Neural crest cell (in vitro differentiated cells): ENCODE data around the gene CRABP1. TPM values are rescaled to one million over a fixed set of nuclear protein-coding genes. Genes with fewer than 3 reads are reported as not detected.

Experiments used
- DNase-seq: peaks from one replicate; pipeline ENCODE4 v3.0.0; 2021; ENCODE audit warnings: low read depth, mixed read lengths, low spot score
- H3K27ac Mint-ChIP-seq: one replicate; pipeline ENCODE4 v1.8.0; 2021; ENCODE audit warnings: mild to moderate bottlenecking, mixed read lengths; ENCODE audit not compliant: unreplicated experiment
- H3K27me3 Mint-ChIP-seq: 2 replicates; pipeline ENCODE4 v1.8.0; 2021; ENCODE audit warnings: low read depth, mild to moderate bottlenecking, mixed read lengths
- H3K36me3 Mint-ChIP-seq: 2 replicates; pipeline ENCODE4 v1.8.0; 2021; ENCODE audit warnings: low read depth, mild to moderate bottlenecking, mixed read lengths
- H3K4me1 Mint-ChIP-seq: 2 replicates; pipeline ENCODE4 v1.8.0; 2021; ENCODE audit warnings: mixed read lengths
- H3K4me3 Mint-ChIP-seq: one replicate; pipeline ENCODE4 v1.8.0; 2021; ENCODE audit warnings: mild to moderate bottlenecking, mixed read lengths
- H3K9me3 Mint-ChIP-seq: 2 replicates; pipeline ENCODE4 v1.8.0; 2021; ENCODE audit warnings: mixed read lengths
- CTCF ChIP-seq: fragments of 200-600 bp; sonication (generic); conservative IDR thresholded peaks from 2 replicates; pipeline ENCODE4 v1.5.0; 2021; ENCODE audit warnings: antibody characterized with exemption, mild to moderate bottlenecking
- total RNA-seq: library from RNA; stranded (reverse); gene quantifications from 2 replicates; pipeline ENCODE4 v1.2.1, GENCODE V29; 2021

CRABP1 gene
- total RNA-seq, 1 donor from 2014 or later = 803 TPM

DNA sequence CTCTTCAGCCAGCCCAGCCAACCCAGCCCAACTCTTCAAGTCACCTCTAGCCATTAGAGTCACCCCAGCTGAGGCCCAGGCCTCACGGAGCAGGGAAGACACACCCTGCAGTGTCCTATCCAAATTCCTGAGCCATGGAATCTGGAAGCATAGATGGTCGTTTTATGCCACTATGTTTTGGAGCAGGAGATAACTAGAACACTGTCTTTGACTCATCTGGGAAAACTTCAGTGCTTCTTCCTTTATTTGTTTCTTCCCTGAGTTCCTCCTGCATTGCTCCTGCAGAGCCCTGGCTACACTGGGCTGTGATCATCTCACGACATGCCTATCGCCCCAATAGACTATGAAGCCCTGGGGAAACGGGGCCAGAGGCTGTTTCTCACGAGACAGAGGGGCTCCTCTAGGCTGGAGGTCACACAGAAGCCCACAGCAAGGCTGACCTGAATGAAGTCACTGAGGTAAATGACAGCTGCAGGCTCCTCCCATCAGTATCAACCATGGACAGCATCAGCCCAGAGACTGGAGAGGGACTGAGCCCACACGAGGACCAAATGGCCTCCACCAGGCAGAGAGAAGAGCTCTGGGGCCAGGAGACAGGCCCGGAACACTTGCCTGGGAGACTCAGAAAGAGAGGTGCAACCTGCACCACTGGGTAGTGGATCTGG lies 22.7 kb downstream of the CRABP1 start:
- no peaks in the 10 kb centered on the region for H3K27me3 Mint-ChIP-seq
- no peak for TF ChIP-seq CTCF
- H3K4me3 Mint-ChIP-seq = no peak overlapping the region
- no peaks in the 10 kb centered on the region for H3K9me3 Mint-ChIP-seq
- H3K4me1 Mint-ChIP-seq = peaks cover 5% of the 10 kb centered on the region
- H3K36me3 Mint-ChIP-seq = no peaks in the 10 kb centered on the region
- no peak overlapping the region for H3K27ac Mint-ChIP-seq
- DNase-seq = no peak

DNA sequence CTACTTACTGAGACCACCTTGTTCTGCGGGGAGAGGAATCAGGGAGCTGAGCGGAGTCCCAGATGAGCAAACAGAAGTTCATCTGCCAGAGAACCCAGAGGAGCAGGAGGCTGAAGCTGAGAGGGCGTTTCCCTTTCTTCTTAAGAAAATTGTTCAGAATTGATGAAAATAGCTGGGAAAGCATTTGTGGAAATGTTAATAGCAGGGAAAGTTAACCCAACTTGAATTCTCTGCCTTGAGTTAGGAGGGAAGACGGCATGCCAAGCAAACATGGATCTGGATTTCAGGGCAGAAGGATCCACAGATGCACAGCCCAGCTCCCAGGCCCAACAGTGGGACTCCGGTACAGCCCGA lies 23.2 kb downstream of the CRABP1 start:
- Mint-ChIP-seq H3K36me3 (no peaks in the 10 kb centered on the region), H3K9me3 (no peaks in the 10 kb centered on the region), H3K27me3 (no peaks in the 10 kb centered on the region), H3K4me1 (peaks cover 4% of the 10 kb centered on the region), H3K27ac (no peak overlapping the region), H3K4me3 (no peak overlapping the region)
- DNase-seq = no peak
- TF ChIP-seq CTCF = no peak

- Mint-ChIP-seq H3K27ac (no peak overlapping the region), H3K9me3 (no peaks in the 10 kb centered on the region), H3K27me3 (no peaks in the 10 kb centered on the region), H3K4me1 (peaks cover 9% of the 10 kb centered on the region), H3K36me3 (no peaks in the 10 kb centered on the region), H3K4me3 (no peak overlapping the region)
- DNase-seq = no peak
- TF ChIP-seq CTCF = no peak
Observed at GRCh38 chr15:78364233-78364632, 24.1 kb downstream of the CRABP1 start.

DNA sequence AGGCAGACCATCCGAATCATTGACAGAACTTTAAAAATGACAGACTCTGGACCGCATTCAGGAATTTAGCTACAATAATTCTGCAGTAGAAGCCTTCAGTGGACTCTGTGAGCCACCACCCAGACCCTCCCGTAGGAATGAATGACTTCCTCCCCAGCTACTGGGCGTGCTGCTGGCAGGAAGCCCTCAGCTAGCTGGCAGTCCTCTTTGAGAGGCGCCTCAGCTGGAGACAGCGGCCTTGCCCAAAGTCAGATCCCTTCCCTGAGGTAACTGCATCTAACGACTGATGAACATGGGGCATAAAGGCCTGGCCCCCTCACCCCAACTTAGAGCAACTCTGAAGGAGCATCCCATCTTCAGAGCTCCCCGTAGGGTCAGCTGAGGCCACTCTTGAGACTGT lies 25.8 kb downstream of the CRABP1 start:
- Mint-ChIP-seq H3K27me3 (no peaks in the 10 kb centered on the region), H3K36me3 (no peaks in the 10 kb centered on the region), H3K4me3 (no peak overlapping the region)

DNA sequence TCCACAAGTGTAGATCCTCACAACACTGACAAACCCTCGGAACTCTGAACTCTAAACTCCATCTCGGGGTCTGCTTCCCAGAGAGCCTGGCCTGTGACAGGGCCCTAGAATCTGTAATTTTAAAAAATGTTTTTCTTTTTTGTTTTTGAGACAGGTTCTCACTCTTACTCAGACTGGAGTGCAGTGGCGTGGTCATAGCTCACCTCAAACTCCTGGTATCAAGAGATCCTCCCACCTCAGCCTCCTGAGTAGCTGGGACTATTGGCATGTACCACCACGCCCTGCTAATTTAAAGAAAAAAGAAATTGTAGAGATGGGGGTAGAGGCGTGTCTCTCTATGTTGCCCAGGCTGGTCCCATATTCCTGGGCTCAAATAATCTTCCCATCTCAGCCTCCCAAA lies 26.2 kb downstream of the CRABP1 start:
- no peak for DNase-seq
- no peak overlapping the region for H3K27ac Mint-ChIP-seq
- TF ChIP-seq CTCF = no peak
- H3K27me3 Mint-ChIP-seq = no peaks in the 10 kb centered on the region
- no peaks in the 10 kb centered on the region for H3K9me3 Mint-ChIP-seq
- H3K36me3 Mint-ChIP-seq = no peaks in the 10 kb centered on the region
- peaks cover 9% of the 10 kb centered on the region for H3K4me1 Mint-ChIP-seq
- no peak overlapping the region for H3K4me3 Mint-ChIP-seq

More for the DNA sequence above, 25.8 kb downstream of the CRABP1 start:
- peaks cover 9% of the 10 kb centered on the region for H3K4me1 Mint-ChIP-seq
- no peak overlapping the region for H3K27ac Mint-ChIP-seq
- no peak for TF ChIP-seq CTCF
- H3K9me3 Mint-ChIP-seq = no peaks in the 10 kb centered on the region
- DNase-seq = no peak

- Mint-ChIP-seq H3K27me3 (no peaks in the 10 kb centered on the region), H3K27ac (no peak overlapping the region), H3K4me1 (peaks cover 9% of the 10 kb centered on the region), H3K36me3 (no peaks in the 10 kb centered on the region), H3K9me3 (no peaks in the 10 kb centered on the region), H3K4me3 (no peak overlapping the region)
- no peak for TF ChIP-seq CTCF
- DNase-seq = no peak
Observed at GRCh38 chr15:78368651-78369050, 28.5 kb downstream of the CRABP1 start.
